Body of pancreas (tissue), 4 donors: ENCODE data around the gene SLCO3A1. TPM values are rescaled to one million over a fixed set of nuclear protein-coding genes. Genes with fewer than 3 reads are reported as not detected.

Experiments
- ATAC-seq: fragments of 150-250 bp; one replicate; pipeline ENCODE4 v1.9.1; 2016
- DNase-seq, 4 donors: peaks; one replicate each; pipeline ENCODE4 v3.0.0-alpha.2; 2019
- H3K27ac ChIP-seq, 4 donors: fragments of 200-600 bp; sonication (generic); 1 replicate in 3 of 4; 2 replicates in 1 of 4; pipeline versions ENCODE4 v1.5.1 to v1.6.1; 2016 to 2019; ENCODE audit warnings: mild to moderate bottlenecking in 1 of 4, mixed read lengths in 1 of 4, moderate library complexity in 1 of 4
- H3K27me3 ChIP-seq, 2 donors: fragments of 200-600 bp; sonication (generic); one replicate each; pipeline ENCODE4 v1.6.0; 2016; ENCODE audit warnings: mild to moderate bottlenecking in 1 of 2
- H3K36me3 ChIP-seq, 2 donors: fragments of 200-600 bp; sonication (generic); replicated peaks in 1 of 2; 2 replicates each; pipeline ENCODE4 v1.5.1; 2016; ENCODE audit warnings: low read depth in 2 of 2; ENCODE audit not compliant: insufficient read depth in 1 of 2
- H3K4me1 ChIP-seq: fragments of 200-600 bp; sonication (generic); one replicate; pipeline ENCODE4 v1.6.0; 2016
- H3K4me3 ChIP-seq, 2 donors: fragments of 200-600 bp; sonication (generic); 1 replicate in 1 of 2; 2 replicates in 1 of 2; pipeline ENCODE4 v1.5.1; 2016 to 2019
- H3K9me3 ChIP-seq, 3 donors: fragments of 200-600 bp; sonication (generic); 1 replicate in 2 of 3; 2 replicates in 1 of 3; pipeline ENCODE4 v1.5.1; 2016
- CTCF ChIP-seq, 7 experiments: fragments of 450-650 bp in 4 of 7; fragments of 200-600 bp in 3 of 7; sonication (generic) in 3 of 7; IDR thresholded peaks; one replicate each; pipeline ENCODE4 v1.5.1; 2016 to 2019; ENCODE audit warnings: antibody characterized with exemption in 7 of 7
- POLR2A ChIP-seq, 3 donors: fragments of 450-650 bp; IDR thresholded peaks; one replicate each; pipeline ENCODE4 v1.6.1; 2016; ENCODE audit warnings: antibody characterized with exemption in 3 of 3, mild to moderate bottlenecking in 2 of 3
- WGBS, 2 donors: methylation state at CpG; one replicate each; pipeline ENCODE4 v1.1.5; 2017; 5-methylcytosine and 5-hydroxymethylcytosine counted together
- intact Hi-C: fragments of 100-400 bp; cut with DNase I; formaldehyde crosslinking; loops from one replicate; pipeline ENCODE4 v1.15.1; 2023
- total RNA-seq, 2 donors: library from RNA; depleted of rRNA; stranded (reverse); fragments of >200 nt; gene quantifications; one replicate each; pipeline ENCODE4 v1.1.0, GENCODE V29; 2016

SLCO3A1 gene
- total RNA-seq, 2 donors from 2014 or later, result 5.7 to 12.9 TPM

- Histone ChIP-seq H3K27me3 (no peaks in the 10 kb centered on the region), H3K4me3 (no peak overlapping the region), H3K4me1 (peaks cover 29% of the 10 kb centered on the region), H3K27ac (peak overlapping the region in 3 of 4 donors; percentile 30 to 82 (median 55)), H3K36me3 (no peaks in the 10 kb centered on the region), H3K9me3 (no peaks in the 10 kb centered on the region)
- WGBS, 2 donors, result 48% methylated on average over 10 of the region's 10 CpGs
- no peak for TF ChIP-seq POLR2A (IDR thresholded peaks at IDR 0.05)
- TF ChIP-seq CTCF (IDR thresholded peaks at IDR 0.05), result no peak
- ATAC-seq (peak; percentile 39), DNase-seq (peak in 2 of 4 donors; percentile 25 to 31)
- intact Hi-C loops, result no loop called here
These were observed 69.4 kb downstream of the SLCO3A1 start for GRCh38 chr15:91922646-91923547.

DNA sequence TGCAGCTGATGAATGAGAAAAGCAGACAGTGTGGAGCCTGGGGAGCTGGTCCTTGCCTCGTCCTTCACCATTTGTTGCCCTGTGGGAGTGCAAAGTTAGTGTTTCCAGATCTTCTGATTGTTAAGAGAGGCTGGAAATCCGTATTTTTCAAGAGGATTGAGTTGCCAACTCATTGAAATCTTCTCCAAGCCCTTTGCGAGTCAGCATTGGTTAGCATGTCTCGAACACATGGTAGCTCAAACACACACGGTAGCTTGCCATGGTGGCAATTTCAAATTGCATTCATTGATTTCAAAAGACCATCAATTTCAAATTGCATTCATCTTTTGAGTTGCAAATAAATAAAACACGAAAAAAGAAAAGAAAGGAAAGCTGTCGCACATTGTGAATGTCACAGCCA is 70.7 kb downstream of the SLCO3A1 start:
- ATAC-seq, result no peak
- H3K27ac ChIP-seq, result no peak overlapping the region

GRCh38 chr15:91924837-91925495 is 71.5 kb downstream of the SLCO3A1 start:
- DNase-seq, result no peak
- H3K27me3 ChIP-seq, result no peaks in the 10 kb centered on the region
- no peak for ATAC-seq
- no peak overlapping the region for H3K4me3 ChIP-seq
- intact Hi-C loops, result no loop called here
- H3K4me1 ChIP-seq, result peaks cover 29% of the 10 kb centered on the region
- TF ChIP-seq CTCF (IDR thresholded peaks at IDR 0.05) (no peak), POLR2A (IDR thresholded peaks at IDR 0.05) (no peak)
- no peaks in the 10 kb centered on the region for H3K9me3 ChIP-seq
- 70 to 78% methylated on average over 4 of the region's 4 CpGs for WGBS, 2 donors
- H3K36me3 ChIP-seq, result no peaks in the 10 kb centered on the region
- H3K27ac ChIP-seq, result no peak overlapping the region

More for the DNA sequence above, 70.7 kb downstream of the SLCO3A1 start:
- H3K27me3 ChIP-seq, result no peaks in the 10 kb centered on the region
- H3K36me3 ChIP-seq, result no peaks in the 10 kb centered on the region
- DNase-seq, result no peak
- no peak overlapping the region for H3K4me3 ChIP-seq
- intact Hi-C loops, result no loop called here
- TF ChIP-seq CTCF (IDR thresholded peaks at IDR 0.05), result no peak
- no peak for TF ChIP-seq POLR2A (IDR thresholded peaks at IDR 0.05)
- H3K9me3 ChIP-seq, result no peaks in the 10 kb centered on the region
- 71 to 73% methylated on average over 7 of the region's 7 CpGs for WGBS, 2 donors
- peaks cover 29% of the 10 kb centered on the region for H3K4me1 ChIP-seq

- Histone ChIP-seq H3K27ac (peak overlapping the region in 2 of 4 donors; percentile 0 to 16), H3K4me1 (peaks cover 26% of the 10 kb centered on the region), H3K9me3 (no peaks in the 10 kb centered on the region), H3K36me3 (no peaks in the 10 kb centered on the region), H3K27me3 (no peaks in the 10 kb centered on the region), H3K4me3 (no peak overlapping the region)
- ATAC-seq (no peak), DNase-seq (no peak)
- TF ChIP-seq CTCF (IDR thresholded peaks at IDR 0.05) (no peak), POLR2A (IDR thresholded peaks at IDR 0.05) (no peak)
- WGBS, 2 donors, result 68 to 83% methylated on average over 3 of the region's 3 CpGs
- intact Hi-C loops, result no loop called here
These were observed 72.3 kb downstream of the SLCO3A1 start for GRCh38 chr15:91925794-91926193.
